Astrocyte of the hippocampus (primary cell): ENCODE results near the gene TMEM87B.
"Not testable (repeated sequence)": the region's sequence is repeated elsewhere in the genome, so short reads cannot be mapped to it uniquely, and the experiment has no call there.

ENCODE experiments used
- DNase-seq: peaks from one replicate; pipeline ENCODE4 v3.0.0; 2011; ENCODE audit warnings: low read depth, low spot score

Gene TMEM87B

DNA sequence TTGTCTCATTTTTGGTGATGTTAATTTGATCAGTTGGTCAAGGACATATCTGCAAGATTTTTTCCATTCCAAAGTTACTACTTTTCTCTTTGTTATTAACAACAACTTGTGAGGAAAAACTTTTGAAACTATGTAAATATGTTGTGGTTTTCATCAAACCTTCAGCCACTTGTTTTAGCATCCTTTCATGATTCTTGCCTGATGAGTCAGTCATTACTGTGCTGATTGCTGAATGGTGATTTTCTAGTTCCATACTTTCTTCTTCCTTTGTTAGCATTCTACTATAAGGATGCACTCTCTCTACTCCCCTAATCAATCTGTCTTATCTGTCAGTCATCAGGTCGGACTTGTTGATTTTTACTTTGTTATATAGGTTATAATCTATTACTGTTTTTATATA lies 10.9 kb downstream of the TMEM87B start:
- DNase-seq = peak; percentile 76

DNA sequence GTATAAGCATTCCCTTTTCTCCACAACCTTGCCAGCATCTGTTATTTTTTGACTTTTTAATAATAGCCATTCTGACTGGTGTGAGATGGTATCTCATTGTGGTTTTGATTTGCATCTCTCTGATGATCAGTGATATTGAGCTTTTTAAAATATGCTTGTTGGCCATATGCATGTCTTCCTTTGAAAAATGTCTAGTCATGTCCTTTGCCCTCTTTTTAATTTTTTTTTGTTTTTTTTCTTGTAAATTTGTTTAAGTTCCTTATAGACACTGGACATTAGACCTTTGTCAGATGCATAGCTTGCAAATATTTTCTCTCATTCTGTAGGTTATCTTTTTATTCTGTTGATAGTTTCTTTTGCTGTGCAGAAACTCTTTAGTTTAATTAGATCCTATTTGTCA lies 14.7 kb downstream of the TMEM87B start:
- DNase-seq = not testable (repeated sequence)

DNA sequence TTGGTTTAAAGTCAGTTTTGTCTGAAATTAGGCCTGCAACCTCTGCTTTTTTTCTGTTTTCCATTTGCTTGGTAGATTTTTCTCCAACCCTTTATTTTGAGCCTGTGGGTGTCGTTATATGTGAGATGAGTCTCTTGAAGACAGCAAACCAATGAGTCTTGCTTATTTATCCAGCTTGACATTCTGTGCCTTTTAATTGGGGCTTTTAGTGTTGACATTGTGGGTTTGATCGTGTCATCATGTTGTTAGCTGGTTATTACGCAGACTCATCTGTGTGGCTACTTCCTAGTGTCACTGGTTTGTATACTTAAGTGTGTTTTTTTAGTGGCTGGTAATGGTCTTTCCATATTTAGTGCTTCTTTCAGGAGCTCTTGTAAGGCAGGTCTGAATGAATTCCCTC lies 18.8 kb downstream of the TMEM87B start:
- no peak for DNase-seq

DNA sequence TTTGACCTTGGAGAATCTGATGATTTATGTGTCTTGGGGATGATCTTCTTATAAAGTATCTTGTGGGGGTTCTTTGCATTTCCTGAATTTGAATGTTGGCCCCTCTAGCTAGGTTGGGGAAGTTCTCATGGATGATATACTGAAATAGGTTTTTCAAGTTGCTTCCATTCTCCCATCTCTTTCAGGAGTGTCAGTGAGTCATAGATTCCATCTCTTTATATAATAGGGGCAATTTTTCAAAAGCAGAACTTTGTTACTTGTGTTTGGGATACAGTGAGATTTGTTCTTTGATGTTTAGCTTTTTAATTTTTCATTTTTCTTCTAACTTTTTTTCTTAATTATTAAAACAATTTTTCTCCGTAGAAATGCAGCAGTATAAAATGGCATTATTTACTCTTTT lies 19.4 kb downstream of the TMEM87B start:
- no peak for DNase-seq

DNA sequence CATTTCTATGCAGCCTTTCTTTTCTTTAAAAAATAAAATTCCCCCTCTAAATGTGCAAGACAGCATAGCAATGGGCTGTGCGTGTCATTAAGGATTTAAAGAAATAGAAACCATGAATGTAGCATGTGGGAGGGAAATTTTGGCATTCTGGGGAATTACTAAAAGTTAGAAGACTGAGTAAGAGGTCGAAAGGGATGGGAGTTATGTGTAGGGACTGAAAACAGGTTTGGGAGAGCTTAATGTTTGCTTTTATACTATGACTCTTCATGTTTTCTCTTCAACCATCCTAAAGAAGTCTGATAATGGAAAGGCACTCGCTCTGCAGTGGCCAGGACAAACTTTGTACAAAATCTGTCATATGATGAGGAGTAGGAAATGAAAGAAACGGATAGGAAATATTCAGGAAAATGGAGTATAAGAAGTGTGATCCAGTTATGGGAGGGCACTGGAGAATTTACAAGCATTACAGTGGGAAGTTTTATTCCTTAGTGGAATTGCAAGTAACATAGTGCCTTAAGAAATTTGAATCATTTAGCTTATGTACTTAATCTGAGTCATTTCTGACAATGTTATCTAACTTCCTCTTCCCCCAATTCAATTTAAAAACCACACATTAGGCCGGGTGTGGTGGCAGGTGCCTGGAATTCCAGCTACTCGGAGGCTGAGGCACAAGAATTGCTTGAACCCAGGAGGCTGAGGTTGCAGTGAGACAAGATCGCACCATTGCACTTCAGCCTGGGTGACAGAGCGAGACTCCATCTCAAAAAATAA lies 20.6 kb downstream of the TMEM87B start:
- peak; percentile 39 for DNase-seq

DNA sequence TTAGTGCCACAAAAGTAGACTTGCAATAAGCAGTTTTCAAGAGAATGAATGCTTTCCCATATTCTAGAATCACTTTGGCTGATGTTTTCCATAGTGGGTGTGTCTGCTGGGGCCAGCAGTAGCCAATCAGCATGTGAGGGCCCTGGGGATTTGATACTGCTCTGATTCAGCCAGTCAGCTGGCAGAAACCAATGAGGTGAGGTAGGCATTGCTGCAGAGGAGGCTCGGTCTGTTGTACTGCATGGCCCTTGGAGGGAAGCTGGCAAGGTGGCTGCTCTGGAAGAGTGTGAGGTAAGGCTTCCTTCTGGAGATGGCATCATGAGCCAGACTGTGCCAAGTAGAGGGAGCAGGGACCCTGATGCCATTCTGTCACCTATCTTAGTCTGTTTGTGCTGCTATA lies 22.7 kb downstream of the TMEM87B start:
- no peak for DNase-seq

DNA sequence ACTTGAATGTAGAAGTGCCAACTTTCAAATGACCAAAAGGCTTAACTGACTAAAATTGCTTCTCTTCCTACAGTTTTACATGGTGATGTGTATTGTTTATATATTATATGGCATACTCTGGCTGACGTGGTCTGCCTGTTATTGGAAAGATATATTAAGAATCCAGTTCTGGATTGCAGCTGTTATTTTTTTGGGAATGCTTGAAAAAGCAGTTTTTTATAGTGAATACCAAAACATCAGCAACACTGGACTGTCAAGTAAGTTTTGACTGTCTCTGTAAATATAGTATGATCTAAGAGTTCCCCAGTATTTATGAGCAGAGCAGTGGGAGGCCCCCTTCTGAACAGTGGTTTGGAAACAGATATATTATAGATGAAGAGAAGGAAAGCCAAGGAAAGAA lies 26.2 kb downstream of the TMEM87B start:
- no peak for DNase-seq

DNA sequence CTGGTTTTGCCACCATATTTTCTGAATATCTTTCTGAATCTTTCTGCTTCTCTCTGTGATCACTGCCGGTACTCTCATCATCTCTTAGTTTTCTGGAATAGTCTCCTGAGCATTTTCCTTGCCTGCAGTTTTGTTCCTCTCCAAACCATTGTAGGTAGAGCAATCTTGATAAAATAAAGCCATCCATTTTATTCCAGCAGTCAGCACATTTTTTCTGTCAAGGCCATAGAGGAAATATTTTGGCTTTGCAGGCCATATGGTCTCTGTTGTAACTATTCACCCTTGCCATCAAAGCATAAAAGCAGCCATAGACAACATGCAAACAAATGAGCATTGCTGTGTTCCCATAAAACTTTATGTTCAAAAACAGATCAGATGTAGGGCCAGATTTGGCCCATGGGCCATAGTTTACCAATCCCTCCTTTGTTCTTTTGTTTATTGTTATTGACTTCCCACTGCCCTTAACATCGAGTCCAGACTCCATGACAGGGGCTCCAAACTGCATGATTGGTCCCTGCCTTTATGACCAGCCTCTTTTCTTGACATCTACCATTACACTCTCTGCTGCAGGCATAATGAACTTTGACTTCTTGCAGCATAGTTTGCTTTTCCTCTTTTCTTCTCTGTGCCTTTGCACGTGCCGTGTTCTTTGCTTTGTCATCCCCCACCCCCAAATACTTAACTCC lies 29.8 kb downstream of the TMEM87B start:
- DNase-seq = no peak

DNA sequence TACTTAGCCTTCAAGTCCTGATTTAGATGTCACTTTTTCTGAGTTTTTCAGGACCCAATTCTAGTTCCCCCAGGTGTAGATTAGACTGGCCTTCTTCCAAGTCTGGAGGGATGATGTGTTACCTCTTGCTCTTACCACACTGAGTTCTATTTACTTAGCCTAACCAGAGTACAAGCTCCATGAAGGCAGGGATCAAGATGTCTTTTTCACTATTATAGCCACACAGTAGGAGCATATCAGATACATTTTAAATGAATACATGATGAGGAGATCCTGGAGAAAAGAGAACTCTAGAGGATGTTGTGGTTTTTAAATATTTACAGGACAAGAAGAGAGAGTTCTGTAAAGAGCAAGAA lies 30.3 kb downstream of the TMEM87B start:
- DNase-seq = no peak

DNA sequence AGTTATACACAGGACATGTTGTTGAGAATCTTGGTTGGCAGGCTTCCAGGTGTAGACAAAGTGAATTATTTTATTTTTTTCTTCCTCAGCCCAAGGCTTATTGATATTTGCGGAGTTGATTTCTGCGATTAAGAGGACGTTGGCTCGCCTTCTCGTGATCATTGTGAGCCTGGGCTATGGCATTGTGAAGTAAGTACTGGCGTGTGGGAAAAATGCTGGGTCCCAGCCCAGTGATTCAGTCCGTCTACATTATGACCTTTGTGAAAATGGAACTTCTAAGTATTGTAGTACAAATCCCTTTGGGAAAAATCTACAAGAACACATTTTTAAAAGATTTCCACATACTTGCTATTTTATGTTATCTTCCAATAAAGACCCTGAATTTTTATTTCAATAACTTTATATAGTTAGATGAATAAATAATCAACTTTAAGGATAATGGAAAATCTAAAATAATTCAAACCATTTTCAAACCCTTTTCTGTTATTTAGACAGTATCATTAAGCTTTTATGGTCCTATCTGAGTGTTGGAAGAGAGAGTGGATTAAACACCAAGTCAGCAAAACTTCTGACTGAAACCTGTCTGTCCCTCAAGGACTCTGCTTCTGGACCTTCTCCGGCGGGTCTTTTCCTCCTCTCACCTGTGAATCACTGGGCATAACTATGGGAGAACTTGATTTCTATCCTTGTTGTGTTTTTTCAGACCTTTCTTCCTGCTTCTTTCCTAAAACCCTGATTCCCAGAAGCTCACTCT lies 31.0 kb downstream of the TMEM87B start:
- no peak for DNase-seq

DNA sequence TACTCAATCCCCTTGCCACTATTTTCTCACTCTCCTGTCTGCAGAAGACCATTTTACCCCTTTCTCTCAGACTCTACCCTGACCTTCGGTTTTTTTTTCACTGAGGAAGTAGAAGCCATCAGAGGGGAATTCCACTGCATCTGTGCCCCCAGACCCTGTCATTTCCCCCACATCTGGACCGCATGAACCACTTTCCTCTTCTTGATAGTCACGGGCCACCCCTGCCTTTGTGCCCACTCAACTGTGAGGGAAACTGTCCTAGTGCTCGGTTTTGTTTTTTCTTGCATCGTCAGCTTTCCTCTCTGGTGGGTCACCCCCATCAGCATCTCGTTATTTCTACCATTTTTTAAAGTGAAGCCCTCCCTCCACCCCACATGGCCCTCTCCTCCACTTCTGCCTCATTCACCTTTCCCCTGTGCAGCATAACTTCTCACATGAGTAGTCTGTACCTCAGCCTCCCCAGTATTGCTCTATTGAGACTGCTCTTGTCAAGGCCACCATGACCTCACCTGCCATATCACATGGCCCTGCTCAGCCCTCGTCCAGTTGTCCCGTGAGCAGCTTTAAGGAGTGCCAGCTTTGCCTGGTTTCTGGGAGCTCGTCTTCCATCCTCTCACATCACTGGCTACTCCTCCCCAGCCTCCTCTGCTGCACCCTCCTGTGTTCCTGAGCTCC lies 32.4 kb downstream of the TMEM87B start:
- DNase-seq = no peak

DNA sequence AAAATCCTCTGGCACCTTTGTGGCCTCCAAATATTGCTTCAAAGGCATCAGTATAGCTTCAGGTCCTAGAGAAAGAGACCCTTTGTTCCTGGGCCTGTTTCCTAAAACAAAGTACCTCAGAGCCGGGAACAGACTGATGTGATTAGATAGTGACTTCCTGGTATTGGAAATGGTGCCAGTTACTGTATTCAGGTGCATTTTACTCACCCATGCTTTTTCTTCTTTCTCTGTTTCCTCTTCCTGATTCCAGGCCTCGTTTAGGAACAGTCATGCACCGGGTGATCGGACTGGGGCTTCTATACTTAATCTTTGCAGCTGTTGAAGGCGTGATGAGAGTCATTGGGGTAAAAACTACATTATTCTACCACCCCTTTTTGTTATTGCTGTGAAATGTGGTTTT lies 34.3 kb downstream of the TMEM87B start:
- no peak for DNase-seq

DNA sequence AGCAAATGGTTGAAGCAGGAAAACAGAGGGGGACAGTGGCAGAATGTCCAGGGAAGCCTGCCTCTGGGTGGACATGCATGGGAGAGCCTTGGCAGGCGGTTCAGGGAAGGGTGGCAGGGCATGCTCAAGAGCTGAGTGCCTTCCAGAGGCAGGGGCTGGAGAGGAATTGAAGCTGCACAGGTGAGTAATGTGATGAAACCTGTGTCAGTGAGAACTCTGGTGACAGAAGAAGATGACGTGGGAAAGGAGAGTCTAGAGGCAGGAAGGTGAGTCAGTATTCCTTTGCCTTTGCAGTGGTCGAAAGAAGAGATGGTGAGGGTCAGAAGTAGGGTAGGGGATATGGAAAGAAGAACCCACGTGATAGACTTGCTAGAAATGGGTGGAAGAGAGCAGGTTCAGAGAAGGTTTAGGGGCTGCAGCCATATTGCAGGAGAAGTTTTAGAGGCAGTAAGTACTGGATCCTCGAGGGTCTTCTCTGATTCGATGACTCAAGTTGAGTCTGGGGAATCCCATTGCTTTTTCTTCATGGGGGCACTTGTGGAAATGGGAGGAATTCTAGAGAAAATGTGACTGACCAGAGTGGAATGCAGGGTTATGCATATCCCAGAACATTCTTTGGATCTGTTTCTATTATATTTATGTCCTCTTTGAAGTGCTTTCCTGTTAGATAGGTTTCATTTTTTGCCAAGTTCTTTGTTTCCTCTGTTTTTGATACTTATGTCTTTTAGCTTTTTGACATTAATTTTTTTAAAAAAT lies 37.4 kb downstream of the TMEM87B start:
- peak; percentile 84 for DNase-seq

DNA sequence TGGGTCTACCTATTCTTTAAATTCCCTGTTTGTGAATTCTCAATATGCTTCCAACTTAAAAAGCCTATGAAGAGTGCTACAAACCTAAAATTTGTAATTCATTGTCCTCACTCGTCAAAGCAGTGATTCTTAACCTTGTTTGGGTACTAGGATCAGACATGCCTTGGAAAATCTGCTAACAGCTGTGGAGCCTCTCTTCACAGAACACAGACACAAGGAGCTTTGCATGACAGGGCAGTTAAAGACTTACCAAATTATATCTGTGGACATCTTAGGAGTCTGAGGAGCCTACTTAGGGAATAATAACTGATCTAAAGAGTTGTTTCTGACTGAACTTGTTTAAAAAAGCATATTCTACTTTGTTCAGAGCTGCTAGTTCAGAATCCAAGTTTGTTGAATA lies 38.1 kb downstream of the TMEM87B start:
- no peak for DNase-seq

DNA sequence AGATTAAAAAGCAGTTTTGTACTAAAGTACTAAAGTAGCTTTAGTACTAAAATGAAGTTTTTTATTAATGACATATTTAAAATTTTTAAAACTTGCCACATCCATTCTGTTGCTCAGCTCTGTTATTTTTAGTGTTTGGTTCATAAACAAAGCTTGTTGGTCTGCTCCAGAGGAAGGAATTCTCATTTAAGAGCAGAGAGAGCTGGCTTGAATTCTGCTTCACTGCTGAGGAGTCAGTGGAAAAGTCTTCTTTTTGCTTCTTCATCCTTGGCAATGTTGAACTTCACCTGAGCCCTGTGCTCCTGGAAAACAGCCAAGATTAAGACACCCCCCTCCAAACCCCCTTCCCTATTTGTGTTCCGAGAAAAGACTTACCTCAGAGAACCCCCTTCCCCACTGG lies 40.6 kb downstream of the TMEM87B start:
- no peak for DNase-seq

DNA sequence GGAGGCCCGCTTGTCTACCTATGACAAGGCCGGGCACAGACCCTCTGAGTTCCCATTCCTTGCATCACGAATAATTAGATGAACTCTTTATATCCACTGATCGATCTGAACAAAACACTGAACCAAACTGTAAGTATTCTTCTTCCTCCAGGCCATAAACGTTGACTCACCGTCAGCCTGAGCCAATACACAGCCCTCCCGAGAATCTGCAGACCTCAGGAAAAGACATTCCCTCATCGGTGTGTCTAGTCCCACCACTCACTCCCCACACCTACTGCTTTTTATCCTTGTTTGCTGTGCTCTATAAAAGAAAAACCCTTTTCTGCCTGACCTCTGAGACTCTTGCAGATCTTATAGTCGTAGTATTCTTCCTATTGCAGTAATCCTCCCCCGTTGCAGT lies 41.0 kb downstream of the TMEM87B start:
- no peak for DNase-seq

DNA sequence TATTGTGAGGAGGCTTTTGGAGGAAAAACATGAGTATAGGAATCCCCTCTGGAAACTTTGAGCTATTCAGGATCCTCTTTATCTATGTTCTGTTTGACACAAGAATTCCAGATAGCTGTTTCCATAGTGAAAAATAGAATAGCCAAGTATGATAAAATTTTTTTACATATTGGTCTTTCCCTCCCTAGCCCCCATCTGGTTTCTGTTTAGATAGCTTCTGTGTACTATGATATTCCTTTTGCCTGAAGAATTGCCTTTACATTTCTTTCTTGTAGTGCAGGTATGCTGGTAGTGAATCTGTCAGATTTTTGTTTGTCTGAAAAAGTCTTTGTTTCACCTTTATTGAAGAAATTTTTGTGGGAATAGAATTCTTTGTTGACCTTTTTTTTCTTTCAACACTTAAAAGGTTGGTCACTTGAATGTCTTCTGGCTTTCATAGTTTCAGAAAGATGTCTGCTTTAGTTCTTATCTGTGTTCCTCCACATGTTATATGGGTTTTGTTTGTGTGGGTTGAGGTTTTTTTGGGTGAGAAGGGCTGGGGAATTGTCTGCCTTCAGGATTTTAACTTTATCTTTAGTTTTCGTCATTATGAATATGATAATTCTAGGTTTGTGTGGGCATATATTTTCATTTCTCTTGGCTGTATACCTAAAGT lies 53.2 kb downstream of the TMEM87B start:
- DNase-seq = no peak

DNA sequence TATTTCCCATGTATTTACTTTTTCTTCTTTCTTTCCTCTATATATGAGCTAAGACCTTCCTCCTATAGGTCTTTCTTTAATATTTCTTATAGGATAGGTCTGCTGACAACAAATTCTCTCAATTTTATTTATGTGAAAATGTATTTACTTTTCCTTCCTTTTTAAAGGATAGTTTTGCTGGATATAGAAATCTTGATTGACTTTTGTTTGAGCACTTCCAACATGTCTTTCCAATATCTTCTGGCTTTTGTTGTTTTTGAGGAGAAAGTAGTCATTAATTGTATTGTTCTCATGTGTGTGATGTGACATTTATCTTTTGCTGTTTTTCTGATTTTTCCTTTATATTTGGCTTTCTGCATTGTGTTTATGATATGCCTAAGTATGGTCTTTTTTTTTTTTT lies 54.2 kb downstream of the TMEM87B start:
- DNase-seq = no peak

DNA sequence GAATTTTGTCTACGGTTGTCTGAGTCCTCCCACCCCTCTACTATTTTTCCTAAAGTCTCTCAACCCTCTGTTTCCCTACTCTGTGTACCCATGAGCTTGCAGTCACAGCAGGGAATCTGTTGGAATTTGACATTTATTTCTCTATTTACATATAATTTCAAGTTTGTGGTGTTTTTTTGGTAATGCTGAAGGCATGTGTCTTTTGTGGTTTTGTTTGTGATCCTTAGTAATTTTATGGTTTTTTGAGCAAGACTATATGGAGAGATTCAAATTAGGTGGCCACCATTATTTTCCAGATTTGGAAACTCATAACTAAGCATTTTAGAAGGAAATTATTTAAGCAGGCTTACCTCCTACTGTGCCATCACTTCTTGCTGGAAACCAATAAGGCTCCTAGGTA lies 55.9 kb downstream of the TMEM87B start:
- DNase-seq = peak; percentile 11

DNA sequence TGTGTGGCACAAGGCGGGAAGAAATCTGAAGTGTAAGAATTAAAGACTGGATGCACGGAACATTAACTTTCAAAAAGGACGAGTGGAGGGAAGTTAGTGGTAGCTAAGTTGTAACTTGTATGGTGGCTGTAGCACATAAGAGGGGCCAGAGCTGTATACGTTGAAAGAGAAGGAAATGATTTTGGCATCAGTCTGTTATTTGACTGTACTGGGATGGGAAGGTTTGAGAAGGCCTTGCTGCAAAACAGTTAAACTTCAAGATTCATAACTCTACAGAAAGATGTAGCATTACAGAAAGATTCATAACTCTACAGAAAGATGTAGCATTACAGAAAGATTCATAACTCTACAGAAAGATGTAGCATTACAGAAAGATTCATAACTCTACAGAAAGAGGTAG lies 58.3 kb downstream of the TMEM87B start:
- not testable (repeated sequence) for DNase-seq

DNA sequence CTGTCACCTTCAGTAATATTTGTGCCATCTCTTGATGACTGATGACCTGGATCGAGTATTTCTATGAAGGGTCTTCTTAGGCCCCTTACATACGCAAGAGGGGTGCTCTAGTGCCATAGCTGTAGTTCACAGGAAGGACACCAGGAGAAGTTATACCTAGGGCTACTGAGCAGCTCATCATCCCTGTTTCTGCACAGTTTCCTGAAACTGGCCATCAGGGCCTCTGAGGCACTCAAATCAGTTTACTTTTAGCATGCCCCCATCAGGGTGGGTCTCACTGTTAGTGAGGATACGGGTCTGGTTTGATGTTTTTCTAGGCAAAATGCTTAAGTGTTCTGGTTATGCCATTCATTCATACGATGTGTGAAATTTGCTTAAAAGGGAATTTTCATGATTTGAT lies 63.1 kb downstream of the TMEM87B start:
- no peak for DNase-seq
